HepG2 (cell line): ENCODE measurements around the gene TUBA3C. TPM values are rescaled to one million over a fixed set of nuclear protein-coding genes. Genes with fewer than 3 reads are reported as not detected.

ENCODE experiments used
- ATAC-seq: fragments of 200-7000 bp; cut with Tn5 transposase; 3 replicates; pipeline ENCODE4 v1.9.1; 2020; ENCODE audit warnings: mild to moderate bottlenecking, moderate library complexity
- BruUV-seq: library from RNA; stranded (reverse); fragments of 400-500 nt; replicated peaks from 2 replicates; lab custom pipeline; 2021; lab: Mats Ljungman, UMichigan
- CTCF ChIA-PET: fragments of 300-600 bp; formaldehyde crosslinking; extraction: SDS; loops from one replicate; lab custom pipeline; 2021; ENCODE audit warnings: low total read pairs, inconsistent platforms, low intra/inter-chr PET ratio; lab: Yijun Ruan, JAX
- POLR2A ChIA-PET: fragments of 350-600 bp; sonication (Branson Sonifier 250); formaldehyde crosslinking; loops from one replicate; lab custom pipeline; 2020; ENCODE audit warnings: antibody characterized with exemption, inconsistent platforms; lab: Yijun Ruan, JAX
- DNase-seq: peaks from one replicate; pipeline ENCODE4 v3.0.0-alpha.2; 2015; ENCODE audit warnings: low spot score
- FAIRE-seq: peaks from 3 replicates; lab custom pipeline; 2011; peaks lifted over from hg19 to GRCh38; lab: Jason Lieb, UNC
- H2AFZ ChIP-seq: one replicate; pipeline ENCODE4 v1.6.1; 2011; ENCODE audit warnings: low read length, inconsistent platforms
- H3K27ac ChIP-seq: fragments of 300-600 bp; 3 replicates; pipeline ENCODE4 v1.8.0; 2011; ENCODE audit warnings: mixed run types, mild to moderate bottlenecking, mixed read lengths, low read length, inconsistent platforms; ENCODE audit not compliant: insufficient read depth; ENCODE audit errors: extremely low read length
- H3K27me3 ChIP-seq, 2 experiments: fragments of 200-600 bp in 1 of 2; 2 replicates in 1 of 2; 3 replicates in 1 of 2; pipeline versions ENCODE4 v1.6.0 to v1.8.0; 2011; ENCODE audit warnings: low read length in 2 of 2, mild to moderate bottlenecking in 2 of 2, moderate library complexity in 2 of 2, inconsistent platforms in 1 of 2; ENCODE audit not compliant: insufficient read depth in 2 of 2, control insufficient read depth in 1 of 2
- H3K36me3 ChIP-seq, 2 experiments: fragments of 200-600 bp in 1 of 2; replicated peaks in 1 of 2; 2 replicates in 1 of 2; 3 replicates in 1 of 2; pipeline versions ENCODE4 v1.5.1 to v1.8.0; 2011; ENCODE audit warnings: low read length in 2 of 2, inconsistent platforms in 1 of 2; ENCODE audit not compliant: insufficient read depth in 2 of 2, control insufficient read depth in 1 of 2
- H3K4me1 ChIP-seq: 2 replicates; pipeline ENCODE4 v1.5.1; 2012; ENCODE audit warnings: low read length, inconsistent platforms; ENCODE audit not compliant: insufficient read depth
- H3K4me2 ChIP-seq: 2 replicates; pipeline ENCODE4 v1.6.0; 2011; ENCODE audit warnings: low read depth, low read length, inconsistent platforms
- H3K4me3 ChIP-seq, 3 experiments: fragments of 200-600 bp in 1 of 3; sonication (generic), shearing (Covaris generic) in 1 of 3; replicated peaks in 1 of 3; 2 replicates each; pipeline ENCODE4 v1.5.1; 2011 to 2016; ENCODE audit warnings: low read length in 3 of 3, inconsistent platforms in 2 of 3, low read depth in 2 of 3, mild to moderate bottlenecking in 2 of 3, control low read depth in 1 of 3, mixed read lengths in 1 of 3; ENCODE audit not compliant: insufficient read depth in 1 of 3
- H3K79me2 ChIP-seq: one replicate; pipeline ENCODE4 v1.6.1; 2011; ENCODE audit warnings: low read length, inconsistent platforms; ENCODE audit not compliant: insufficient read depth
- H3K9ac ChIP-seq: 2 replicates; pipeline ENCODE4 v1.6.0; 2011; ENCODE audit warnings: mild to moderate bottlenecking, low read depth, low read length, inconsistent platforms; ENCODE audit not compliant: insufficient read depth
- H3K9me3 ChIP-seq: 2 replicates; pipeline ENCODE4 v1.5.1; 2012; ENCODE audit warnings: mild to moderate bottlenecking, low read length
- H4K20me1 ChIP-seq: 2 replicates; pipeline ENCODE4 v1.6.0; 2011; ENCODE audit warnings: inconsistent platforms, mild to moderate bottlenecking, low read length, moderate library complexity; ENCODE audit not compliant: insufficient read depth
- FOXJ3 ChIP-seq: sonication (generic); formaldehyde crosslinking; IDR thresholded peaks from 2 replicates; pipeline ENCODE4 v1.4.0; 2020; ENCODE audit warnings: missing genetic modification reagents, mild to moderate bottlenecking, borderline replicate concordance
- FOXO4 ChIP-seq: sonication (generic); formaldehyde crosslinking; conservative IDR thresholded peaks from 2 replicates; pipeline ENCODE4 v1.8.1; 2023; ENCODE audit warnings: missing genetic modification reagents
- IRX3 ChIP-seq: sonication (generic); formaldehyde crosslinking; IDR thresholded peaks from 2 replicates; pipeline ENCODE4 v1.8.1; 2023; ENCODE audit warnings: mild to moderate bottlenecking, low read depth, missing genetic modification reagents, borderline replicate concordance
- MLX ChIP-seq: IDR thresholded peaks from 2 replicates; pipeline ENCODE4 v1.6.1; 2016
- SKIL ChIP-seq: sonication (generic); formaldehyde crosslinking; IDR thresholded peaks from 2 replicates; pipeline ENCODE4 v1.8.0; 2022; ENCODE audit warnings: missing genetic modification reagents, mild to moderate bottlenecking, moderate library complexity, borderline replicate concordance
- SYNCRIP ChIP-seq: fragments of 200-400 bp; formaldehyde crosslinking; IDR thresholded peaks from 2 replicates; pipeline ENCODE4 v1.6.1; 2018; ENCODE audit warnings: mild to moderate bottlenecking, low read depth, low read length; ENCODE audit not compliant: insufficient read depth
- TFAP4 ChIP-seq: sonication (generic); IDR thresholded peaks from 2 replicates; pipeline ENCODE4 v1.6.1; 2016; ENCODE audit warnings: low read depth, borderline replicate concordance
- ZBTB4 ChIP-seq: sonication (generic); formaldehyde crosslinking; IDR thresholded peaks from 2 replicates; pipeline ENCODE4 v1.4.0; 2020; ENCODE audit warnings: missing genetic modification reagents, mild to moderate bottlenecking, borderline replicate concordance
- ZNF136 ChIP-seq: sonication (generic); formaldehyde crosslinking; IDR thresholded peaks from 2 replicates; pipeline ENCODE4 v1.8.1; 2022; ENCODE audit warnings: low read depth, mild to moderate bottlenecking, moderate library complexity, missing genetic modification reagents
- WGBS: methylation state at CpG from one replicate; pipeline ENCODE4 v1.1.6; 2017; ENCODE audit warnings: low lambda C conversion rate; 5-methylcytosine and 5-hydroxymethylcytosine counted together
- in situ Hi-C: cut with HindIII; loops from 2 replicates; pipeline ENCODE4 v1.10.0; 2017; ENCODE audit warnings: low pct_unique_long_range_greater_than_20kb; ENCODE audit not compliant: extremely low pct_ligation_motif_present
- intact Hi-C: fragments of 100-400 bp; cut with micrococcal nuclease; formaldehyde crosslinking; loops from one replicate; pipeline ENCODE4 v1.10.0; 2022; ENCODE audit not compliant: unreplicated experiment
- polyA plus RNA-seq, 8 experiments: library from polyadenylated mRNA; depleted of rRNA in 3 of 8; stranded (reverse) in 7 of 8; unstranded in 1 of 8; fragments of >200 nt; fragmentation: Illumina TruSeq in 4 of 8; extraction: Trizol in 4 of 8; gene quantifications; 2 replicates each; pipeline versions ENCODE4 v1.2.1 to v1.2.3, GENCODE V29; 2011 to 2016; ENCODE audit warnings: low read depth in 4 of 8, missing spikeins in 1 of 8, mixed read lengths in 1 of 8; ENCODE audit not compliant: insufficient read depth in 1 of 8
- total RNA-seq, 5 experiments: library from RNA; depleted of rRNA; stranded (reverse); fragments of >200 nt; fragmentation: Illumina TruSeq; extraction: Trizol; gene quantifications; 2 replicates each; pipeline ENCODE4 v1.2.3, GENCODE V29; 2016; ENCODE audit warnings: low read depth in 1 of 5

TUBA3C gene
- total and polyA plus RNA-seq, 2 of the 13 experiments (the other 11 are each of a cell fraction or from before 2014, with no cell fraction given) = not detected

GRCh38 chr13:19159181-19159580 lies 22.4 kb downstream of the TUBA3C start:
- FAIRE-seq (no peak), ATAC-seq (no peak), DNase-seq (no peak)
- no TSS peak for BruUV-seq
- in situ Hi-C loops (loop anchor here (10.0 kb wide), 1 partner anchor 436 kb away; no protein-coding TSS in a partner anchor), intact Hi-C loops (no loop called here)
- POLR2A ChIA-PET = no interaction called here
- Histone ChIP-seq H3K4me3 (no peak overlapping the region), H3K36me3 (no peaks in the 10 kb centered on the region), H3K9ac (no peak overlapping the region), H4K20me1 (no peaks in the 10 kb centered on the region), H2AFZ (no peak overlapping the region), H3K79me2 (no peaks in the 10 kb centered on the region), H3K27ac (no peak overlapping the region), H3K27me3 (no peaks in the 10 kb centered on the region), H3K4me2 (no peak overlapping the region), H3K4me1 (no peaks in the 10 kb centered on the region), H3K9me3 (no peaks in the 10 kb centered on the region)
- WGBS = 0% methylated on average over 1 of the region's 2 CpGs
- TF ChIP-seq ZNF136 (CRISPR knock-in tag) (no peak), ZBTB4 (CRISPR knock-in tag) (no peak), IRX3 (CRISPR knock-in tag) (no peak), SYNCRIP (no peak), TFAP4 (no peak), SKIL (CRISPR knock-in tag) (no peak), FOXJ3 (CRISPR knock-in tag) (no peak), FOXO4 (CRISPR knock-in tag) (no peak), MLX (CRISPR knock-in tag) (no peak)
- CTCF ChIA-PET = no interaction called here
